Activated naive CD4-positive, alpha-beta T cell treated with Interleukin-2 at 50 U/mL for 16 hours (primary cell): ENCODE results near the gene ZNF878.

Experiments used
- DNase-seq: peaks from one replicate; pipeline ENCODE4 v3.0.0-alpha.2; 2020

ZNF878 gene

GRCh38 chr19:12034620-12035019, 18.1 kb downstream of the ZNF878 start:
- DNase-seq: no peak

GRCh38 chr19:12034198-12034597, 18.6 kb downstream of the ZNF878 start:
- no peak for DNase-seq

GRCh38 chr19:12015753-12016116, 37.0 kb downstream of the ZNF878 start:
- DNase-seq: no peak

GRCh38 chr19:12015015-12015752, 37.6 kb downstream of the ZNF878 start:
- DNase-seq: no peak

GRCh38 chr19:12000152-12000981, 52.4 kb downstream of the ZNF878 start:
- DNase-seq: no peak

GRCh38 chr19:11995174-11995573, 57.6 kb downstream of the ZNF878 start:
- DNase-seq: no peak
